Stomach (tissue), 4 donors: ENCODE results near the gene FOXN4.

ENCODE experiments used
- CTCF ChIP-seq, 7 experiments: fragments of 450-650 bp in 4 of 7; fragments of 200-600 bp in 3 of 7; sonication (generic) in 3 of 7; IDR thresholded peaks; one replicate each; pipeline ENCODE4 v1.5.1; 2016 to 2019; ENCODE audit warnings: antibody characterized with exemption in 7 of 7, control low read depth in 2 of 7, mild to moderate bottlenecking in 1 of 7
- POLR2A ChIP-seq, 4 donors: fragments of 450-650 bp; IDR thresholded peaks; one replicate each; pipeline ENCODE4 v1.6.1; 2016; ENCODE audit warnings: antibody characterized with exemption in 4 of 4, control low read depth in 2 of 4, mild to moderate bottlenecking in 1 of 4, moderate library complexity in 1 of 4

GRCh38 chr12:109232731-109233130 is 76.4 kb downstream of the FOXN4 start:
- TF ChIP-seq POLR2A (IDR thresholded peaks at IDR 0.05), result no peak
- TF ChIP-seq CTCF (IDR thresholded peaks at IDR 0.05), result no peak
